HEK293 (cell line): ENCODE measurements around the gene NCOR2.

Experiments used
- ATF2 ChIP-seq: fragments of 450-650 bp; formaldehyde crosslinking; IDR thresholded peaks from 2 replicates; pipeline ENCODE4 v1.5.1; 2016; ENCODE audit warnings: missing biosample characterization, missing genetic modification characterization, low read depth
- CTCF ChIP-seq: fragments of 450-650 bp; formaldehyde crosslinking; IDR thresholded peaks from 2 replicates; pipeline ENCODE4 v1.5.1; 2016; ENCODE audit warnings: missing biosample characterization, missing genetic modification characterization
- GFI1B ChIP-seq: fragments of 450-650 bp; formaldehyde crosslinking; IDR thresholded peaks from 2 replicates; pipeline ENCODE4 v1.5.1; 2016; ENCODE audit warnings: missing biosample characterization, missing genetic modification characterization
- GLIS1 ChIP-seq: fragments of 450-650 bp; formaldehyde crosslinking; IDR thresholded peaks from 2 replicates; pipeline ENCODE4 v1.5.1; 2016; ENCODE audit warnings: missing biosample characterization, missing genetic modification characterization
- KLF10 ChIP-seq: fragments of 450-650 bp; IDR thresholded peaks from 2 replicates; pipeline ENCODE4 v1.5.1; 2018; ENCODE audit warnings: missing biosample characterization, mild to moderate bottlenecking, missing genetic modification characterization
- KLF7 ChIP-seq: fragments of 450-650 bp; formaldehyde crosslinking; IDR thresholded peaks from 2 replicates; pipeline ENCODE4 v1.5.1; 2016; ENCODE audit warnings: missing biosample characterization, missing genetic modification characterization, borderline replicate concordance
- KLF8 ChIP-seq: fragments of 450-650 bp; formaldehyde crosslinking; IDR thresholded peaks from 2 replicates; pipeline ENCODE4 v1.5.1; 2016; ENCODE audit warnings: missing biosample characterization, missing genetic modification characterization
- KLF9 ChIP-seq: fragments of 450-650 bp; formaldehyde crosslinking; IDR thresholded peaks from 2 replicates; pipeline ENCODE4 v1.5.1; 2016; ENCODE audit warnings: missing biosample characterization, missing genetic modification characterization, low read depth
- MYNN ChIP-seq: fragments of 450-650 bp; formaldehyde crosslinking; IDR thresholded peaks from 2 replicates; pipeline ENCODE4 v1.5.1; 2016; ENCODE audit warnings: missing biosample characterization, missing genetic modification characterization, borderline replicate concordance
- PRDM10 ChIP-seq: fragments of 450-650 bp; formaldehyde crosslinking; IDR thresholded peaks from 2 replicates; pipeline ENCODE4 v1.5.1; 2016; ENCODE audit warnings: missing biosample characterization, missing genetic modification characterization
- REST ChIP-seq: fragments of 450-650 bp; formaldehyde crosslinking; IDR thresholded peaks from 2 replicates; pipeline ENCODE4 v1.5.1; 2016; ENCODE audit warnings: missing biosample characterization, missing genetic modification characterization
- SCRT1 ChIP-seq: fragments of 450-650 bp; formaldehyde crosslinking; IDR thresholded peaks from 2 replicates; pipeline ENCODE4 v1.5.1; 2016; ENCODE audit warnings: missing biosample characterization, missing genetic modification characterization, borderline replicate concordance
- SP2 ChIP-seq: fragments of 450-650 bp; formaldehyde crosslinking; IDR thresholded peaks from 2 replicates; pipeline ENCODE4 v1.5.1; 2016; ENCODE audit warnings: missing biosample characterization, missing genetic modification characterization
- SP3 ChIP-seq: fragments of 450-650 bp; formaldehyde crosslinking; IDR thresholded peaks from 2 replicates; pipeline ENCODE4 v1.5.1; 2016; ENCODE audit warnings: missing biosample characterization, missing genetic modification characterization
- WT1 ChIP-seq: fragments of 450-650 bp; formaldehyde crosslinking; IDR thresholded peaks from 2 replicates; pipeline ENCODE4 v1.5.1; 2016; ENCODE audit warnings: missing biosample characterization, missing genetic modification characterization
- ZBTB21 ChIP-seq: fragments of 450-650 bp; formaldehyde crosslinking; IDR thresholded peaks from 2 replicates; pipeline ENCODE4 v1.5.1; 2017; ENCODE audit warnings: missing biosample characterization, missing genetic modification characterization
- ZNF239 ChIP-seq: fragments of 450-650 bp; formaldehyde crosslinking; IDR thresholded peaks from 2 replicates; pipeline ENCODE4 v1.5.1; 2016; ENCODE audit warnings: missing biosample characterization, missing genetic modification characterization
- ZNF292 ChIP-seq: fragments of 450-650 bp; formaldehyde crosslinking; IDR thresholded peaks from 2 replicates; pipeline ENCODE4 v1.5.1; 2016; ENCODE audit warnings: low read depth, missing biosample characterization, missing genetic modification characterization, borderline replicate concordance
- ZNF366 ChIP-seq: fragments of 450-650 bp; formaldehyde crosslinking; conservative IDR thresholded peaks from 2 replicates; pipeline ENCODE4 v1.5.1; 2016; ENCODE audit warnings: missing biosample characterization, missing genetic modification characterization
- ZNF391 ChIP-seq: fragments of 450-650 bp; formaldehyde crosslinking; IDR thresholded peaks from 2 replicates; pipeline ENCODE4 v1.5.1; 2016; ENCODE audit warnings: low read depth, missing biosample characterization, missing genetic modification characterization, borderline replicate concordance
- ZNF404 ChIP-seq: fragments of 450-650 bp; formaldehyde crosslinking; IDR thresholded peaks from 2 replicates; pipeline ENCODE4 v1.5.1; 2017; ENCODE audit warnings: missing biosample characterization, missing genetic modification characterization
- ZNF529 ChIP-seq: fragments of 450-650 bp; formaldehyde crosslinking; IDR thresholded peaks from 2 replicates; pipeline ENCODE4 v1.5.1; 2017; ENCODE audit warnings: missing genetic modification characterization, missing biosample characterization; ENCODE audit not compliant: insufficient replicate concordance
- ZNF544 ChIP-seq: fragments of 450-650 bp; formaldehyde crosslinking; IDR thresholded peaks from 2 replicates; pipeline ENCODE4 v1.5.0; 2017; ENCODE audit warnings: missing biosample characterization, missing genetic modification characterization
- ZNF571 ChIP-seq: fragments of 450-650 bp; formaldehyde crosslinking; IDR thresholded peaks from 2 replicates; pipeline ENCODE4 v1.5.0; 2017; ENCODE audit warnings: missing biosample characterization, missing genetic modification characterization
- ZNF600 ChIP-seq: fragments of 450-650 bp; formaldehyde crosslinking; IDR thresholded peaks from 2 replicates; pipeline ENCODE4 v1.5.1; 2016; ENCODE audit warnings: missing biosample characterization, missing genetic modification characterization
- ZNF777 ChIP-seq: fragments of 450-650 bp; formaldehyde crosslinking; IDR thresholded peaks from 2 replicates; pipeline ENCODE4 v1.5.1; 2017; ENCODE audit warnings: missing biosample characterization, missing genetic modification characterization, borderline replicate concordance
- ZNF791 ChIP-seq: fragments of 450-650 bp; formaldehyde crosslinking; IDR thresholded peaks from 2 replicates; pipeline ENCODE4 v1.5.1; 2016; ENCODE audit warnings: missing biosample characterization, missing genetic modification characterization
- ZSCAN5A ChIP-seq: fragments of 450-650 bp; formaldehyde crosslinking; IDR thresholded peaks from 2 replicates; pipeline ENCODE4 v1.5.1; 2016; ENCODE audit warnings: missing biosample characterization, missing genetic modification characterization

The NCOR2 gene

GRCh38 chr12:124551268-124552144 is 15.9 kb downstream of the NCOR2 start (continued):
- peak; percentile 92 for TF ChIP-seq ZNF366 (tag by site-specific recombination)
- TF ChIP-seq KLF7 (tag by site-specific recombination) = no peak
- TF ChIP-seq ZBTB21 = peak; percentile 49; the same call in 1 of the 2 replicates
- peak; percentile 40; the same call in 1 of the 2 replicates for TF ChIP-seq WT1 (tag by site-specific recombination)
- TF ChIP-seq ZNF239 (tag by site-specific recombination) = no peak
- TF ChIP-seq KLF10 (tag by site-specific recombination) = 0 out of 2 replicates have a peak, but pooled peaks have one; percentile 47
- no peak for TF ChIP-seq KLF9
- no peak for TF ChIP-seq ZSCAN5A (tag by site-specific recombination)
- TF ChIP-seq ZNF529 (tag by site-specific recombination) = no peak
- peak; percentile 45; the same call in 1 of the 2 replicates for TF ChIP-seq PRDM10 (tag by site-specific recombination)
- no peak for TF ChIP-seq CTCF (tag by site-specific recombination)
- TF ChIP-seq ZNF791 (tag by site-specific recombination) = no peak
- peak; percentile 94 for TF ChIP-seq ZNF600 (tag by site-specific recombination)
- TF ChIP-seq GLIS1 = peak; percentile 88
- TF ChIP-seq KLF8 = peak; percentile 36; the same call in 1 of the 2 replicates
- TF ChIP-seq SCRT1 (tag by site-specific recombination) = 0 out of 2 replicates have a peak, but pooled peaks have one; percentile 23
- TF ChIP-seq REST (tag by site-specific recombination) = no peak
- TF ChIP-seq ZNF777 (tag by site-specific recombination) = no peak
- no peak for TF ChIP-seq SP3
- TF ChIP-seq MYNN (tag by site-specific recombination) = no peak
- no peak for TF ChIP-seq ATF2
- TF ChIP-seq ZNF571 (tag by site-specific recombination) = no peak
- TF ChIP-seq SP2 = peak; percentile 28; the same call in 1 of the 2 replicates
- peak; percentile 22; the same call in 1 of the 2 replicates for TF ChIP-seq ZNF391 (tag by site-specific recombination)
- TF ChIP-seq ZNF292 (tag by site-specific recombination) = no peak
- TF ChIP-seq ZNF544 (tag by site-specific recombination) = no peak
- TF ChIP-seq GFI1B (tag by site-specific recombination) = no peak
- TF ChIP-seq ZNF404 = no peak
